Right lobe of liver (tissue), 4 donors: Measurements from ENCODE around the gene USP2.

Experiments
- CTCF ChIP-seq, 4 donors: fragments of 200-600 bp in 3 of 4; fragments of 450-650 bp in 1 of 4; IDR thresholded peaks; one replicate each; pipeline versions ENCODE4 v1.5.1 to v1.8.0; 2016 to 2022; ENCODE audit warnings: antibody characterized with exemption in 4 of 4, mild to moderate bottlenecking in 2 of 4
- POLR2A ChIP-seq: fragments of 450-650 bp; IDR thresholded peaks from one replicate; pipeline ENCODE4 v1.6.1; 2017; ENCODE audit warnings: antibody characterized with exemption, mild to moderate bottlenecking
- donor health status: DM: no; HTN: no; CAD: no.
- donor health status: DM: no; HTN: no; CAD: no.
- donor health status: DM: no; HTN: yes; CAD: no.

GRCh38 chr11:119342023-119342300, 39.5 kb downstream of the USP2 start:
- no peak for TF ChIP-seq CTCF (IDR thresholded peaks at IDR 0.05)
- TF ChIP-seq POLR2A: no peak
